Ishikawa (cell line): ENCODE measurements around the gene PLD6.

Experiments
- CEBPB ChIP-seq: IDR thresholded peaks from 2 replicates; pipeline ENCODE4 v1.6.1; 2012
- CREB1 ChIP-seq: IDR thresholded peaks from 2 replicates; pipeline ENCODE4 v1.6.1; 2012; ENCODE audit warnings: low read depth
- EGR1 ChIP-seq: IDR thresholded peaks from 2 replicates; pipeline ENCODE4 v1.6.1; 2012
- EP300 ChIP-seq: IDR thresholded peaks from 2 replicates; pipeline ENCODE4 v1.6.1; 2012; ENCODE audit warnings: borderline replicate concordance
- FOXM1 ChIP-seq: IDR thresholded peaks from 2 replicates; pipeline ENCODE4 v1.6.1; 2012; ENCODE audit warnings: low read depth, borderline replicate concordance
- MAX ChIP-seq: IDR thresholded peaks from 2 replicates; pipeline ENCODE4 v1.6.1; 2012
- NFIC ChIP-seq: IDR thresholded peaks from 2 replicates; pipeline ENCODE4 v1.6.1; 2012
- RAD21 ChIP-seq: IDR thresholded peaks from 2 replicates; pipeline ENCODE4 v1.6.1; 2012; ENCODE audit warnings: low read depth
- REST ChIP-seq: IDR thresholded peaks from 2 replicates; pipeline ENCODE4 v1.6.1; 2012; ENCODE audit warnings: low read depth, mild to moderate bottlenecking
- TAF1 ChIP-seq: IDR thresholded peaks from 2 replicates; pipeline ENCODE4 v1.6.1; 2012; ENCODE audit warnings: low read depth, mild to moderate bottlenecking
- TCF12 ChIP-seq: IDR thresholded peaks from 2 replicates; pipeline ENCODE4 v1.6.1; 2012; ENCODE audit warnings: low read depth
- TEAD4 ChIP-seq: IDR thresholded peaks from 2 replicates; pipeline ENCODE4 v1.6.1; 2012
- USF1 ChIP-seq: IDR thresholded peaks from 2 replicates; pipeline ENCODE4 v1.6.1; 2012
- YY1 ChIP-seq: IDR thresholded peaks from 2 replicates; pipeline ENCODE4 v1.6.1; 2012; ENCODE audit warnings: low read depth
- ZBTB7A ChIP-seq: IDR thresholded peaks from 2 replicates; pipeline ENCODE4 v1.6.1; 2012; ENCODE audit warnings: low read depth

The PLD6 gene

DNA sequence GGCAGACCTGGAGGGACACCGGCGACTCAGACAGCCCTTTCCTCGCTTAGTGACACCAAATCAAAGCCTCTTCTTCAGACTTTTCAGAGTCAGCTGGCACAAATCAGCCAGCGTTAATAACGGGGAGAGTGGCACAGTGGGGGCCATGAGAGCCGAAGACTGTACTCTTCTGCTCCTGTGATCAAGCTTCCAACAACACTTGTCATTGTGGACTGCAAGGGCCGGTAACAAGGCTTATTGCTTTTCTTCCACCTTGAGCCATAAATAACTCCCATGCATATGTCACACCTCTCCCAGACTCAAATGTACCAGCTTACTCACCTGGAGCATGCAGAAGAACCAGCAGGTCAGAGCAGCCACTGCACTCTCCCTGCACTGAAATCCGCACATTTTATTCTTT, 18.0 kb upstream of the PLD6 start:
- TF ChIP-seq YY1 (no peak), MAX (no peak), TCF12 (no peak)

- TF ChIP-seq FOXM1 (no peak), NFIC (no peak)
These were observed 17.6 kb upstream of the PLD6 start for GRCh38 chr17:17223736-17224135.

DNA sequence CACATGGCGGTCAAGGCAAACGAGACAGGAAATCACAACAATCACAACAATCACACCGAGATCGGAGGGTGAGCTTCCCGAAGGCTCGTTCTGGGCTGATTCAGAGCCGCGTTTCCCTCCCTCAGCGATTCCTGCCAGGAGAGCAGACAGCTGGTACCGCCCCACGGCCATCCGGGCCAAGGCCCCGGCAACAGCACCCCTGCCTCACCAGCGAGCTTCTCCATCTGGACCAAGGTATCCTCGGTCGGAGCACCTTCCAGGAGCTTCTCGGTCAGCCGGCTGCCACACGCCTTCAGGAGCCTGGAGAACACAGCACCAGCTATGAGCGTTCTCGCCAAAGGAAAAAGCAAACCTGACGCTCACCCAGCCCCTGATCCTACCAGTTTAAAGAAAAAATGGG, 15.2 kb upstream of the PLD6 start:
- TF ChIP-seq NFIC (no peak), REST (no peak), TAF1 (no peak), CEBPB (no peak), EGR1 (no peak)

- TF ChIP-seq REST (no peak), CEBPB (no peak), ZBTB7A (no peak), MAX (no peak), YY1 (no peak), USF1 (no peak), RAD21 (no peak)
These were observed 14.4 kb upstream of the PLD6 start for GRCh38 chr17:17220529-17220928.

DNA sequence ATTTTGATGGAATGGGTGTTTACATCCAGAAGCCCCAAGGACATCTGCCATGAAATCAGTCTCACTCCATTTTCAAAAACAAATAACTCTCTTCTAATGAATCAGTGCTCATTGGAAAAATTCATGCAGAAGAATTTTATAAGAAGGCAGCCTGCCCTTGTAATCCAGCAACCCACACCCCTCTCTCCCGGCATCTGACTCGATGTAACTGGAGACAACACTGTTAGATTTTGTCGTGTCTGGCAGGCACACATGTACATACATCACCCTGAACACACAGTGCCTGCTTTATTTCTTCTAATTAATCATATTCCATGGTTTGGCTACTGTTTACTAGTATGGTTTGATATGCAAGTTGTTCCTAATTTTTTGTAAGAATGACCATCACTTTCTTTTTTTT, 11.9 kb upstream of the PLD6 start:
- TF ChIP-seq REST: no peak
- TF ChIP-seq NFIC: no peak
- TF ChIP-seq RAD21: no peak
- TF ChIP-seq YY1: no peak
- TF ChIP-seq CEBPB: no peak
- no peak for TF ChIP-seq EP300
- TF ChIP-seq USF1: no peak
- no peak for TF ChIP-seq FOXM1

DNA sequence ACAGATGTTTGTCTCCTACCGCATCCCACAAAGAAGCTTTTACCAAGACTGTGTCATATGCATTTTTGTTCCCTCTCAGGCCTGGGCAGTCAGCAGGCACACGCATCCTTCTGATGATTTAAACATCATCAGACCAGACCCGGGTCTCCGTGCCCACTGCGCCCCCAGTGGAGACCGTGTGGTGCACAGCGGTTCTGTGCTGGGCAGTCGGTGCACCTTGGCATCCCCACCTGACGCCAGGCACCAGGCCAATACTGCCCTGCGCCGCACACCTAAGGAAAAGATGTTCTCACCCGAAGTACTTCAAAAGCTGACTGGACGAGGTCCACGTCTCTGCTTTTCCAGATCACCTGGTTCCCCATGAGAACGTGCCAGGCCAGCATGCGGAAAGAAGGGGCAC, 10.6 kb upstream of the PLD6 start:
- TF ChIP-seq FOXM1: no peak
- no peak for TF ChIP-seq YY1
- TF ChIP-seq CREB1: no peak
- TF ChIP-seq EP300: no peak
- no peak for TF ChIP-seq MAX
- TF ChIP-seq CEBPB: no peak
- TF ChIP-seq RAD21: no peak
- no peak for TF ChIP-seq TAF1
- TF ChIP-seq EGR1: no peak
- TF ChIP-seq TCF12: no peak
- no peak for TF ChIP-seq USF1
- TF ChIP-seq REST: no peak
- no peak for TF ChIP-seq TEAD4
- TF ChIP-seq ZBTB7A: no peak
- no peak for TF ChIP-seq NFIC
